ENCODE results near the gene RNU5B-1.
A peak's percentile ranks its signal among the peaks of the same experiment; 100 is the strongest.

RNU5B-1 gene

GRCh38 chr15:65287520-65287855 lies 17.0 kb upstream of the RNU5B-1 start:
- DNase-seq (ENCODE audit: low read depth): peak; percentile 25
- H3K4me3 ChIP-seq (ENCODE audit: low read depth, low read length): peak overlapping the region; percentile 77
- TF ChIP-seq, protein P1, sequence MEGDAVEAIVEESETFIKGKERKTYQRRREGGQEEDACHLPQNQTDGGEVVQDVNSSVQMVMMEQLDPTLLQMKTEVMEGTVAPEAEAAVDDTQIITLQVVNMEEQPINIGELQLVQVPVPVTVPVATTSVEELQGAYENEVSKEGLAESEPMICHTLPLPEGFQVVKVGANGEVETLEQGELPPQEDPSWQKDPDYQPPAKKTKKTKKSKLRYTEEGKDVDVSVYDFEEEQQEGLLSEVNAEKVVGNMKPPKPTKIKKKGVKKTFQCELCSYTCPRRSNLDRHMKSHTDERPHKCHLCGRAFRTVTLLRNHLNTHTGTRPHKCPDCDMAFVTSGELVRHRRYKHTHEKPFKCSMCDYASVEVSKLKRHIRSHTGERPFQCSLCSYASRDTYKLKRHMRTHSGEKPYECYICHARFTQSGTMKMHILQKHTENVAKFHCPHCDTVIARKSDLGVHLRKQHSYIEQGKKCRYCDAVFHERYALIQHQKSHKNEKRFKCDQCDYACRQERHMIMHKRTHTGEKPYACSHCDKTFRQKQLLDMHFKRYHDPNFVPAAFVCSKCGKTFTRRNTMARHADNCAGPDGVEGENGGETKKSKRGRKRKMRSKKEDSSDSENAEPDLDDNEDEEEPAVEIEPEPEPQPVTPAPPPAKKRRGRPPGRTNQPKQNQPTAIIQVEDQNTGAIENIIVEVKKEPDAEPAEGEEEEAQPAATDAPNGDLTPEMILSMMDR (IDR thresholded peaks at IDR 0.05; ENCODE audit: insufficient read depth, low read depth, low read length, missing control alignments): no peak

GRCh38 chr15:65289261-65289854 lies 15.1 kb upstream of the RNU5B-1 start:
- H3K4me3 ChIP-seq (ENCODE audit: low read depth, low read length): no peak overlapping the region
- DNase-seq (ENCODE audit: low read depth): no peak
- TF ChIP-seq, protein P1 (IDR thresholded peaks at IDR 0.05; ENCODE audit: insufficient read depth, low read depth, low read length, missing control alignments): no peak

GRCh38 chr15:65290228-65290627 lies 14.2 kb upstream of the RNU5B-1 start:
- TF ChIP-seq, protein P1 (IDR thresholded peaks at IDR 0.05; ENCODE audit: insufficient read depth, low read depth, low read length, missing control alignments): no peak
- DNase-seq (ENCODE audit: low read depth): no peak
- H3K4me3 ChIP-seq (ENCODE audit: low read depth, low read length): no peak overlapping the region

- TF ChIP-seq, protein P1 (IDR thresholded peaks at IDR 0.05; ENCODE audit: insufficient read depth, low read depth, low read length, missing control alignments): no peak
- no peak overlapping the region for H3K4me3 ChIP-seq (ENCODE audit: low read depth, low read length)
- no peak for DNase-seq (ENCODE audit: low read depth)
These were observed 11.4 kb upstream of the RNU5B-1 start for GRCh38 chr15:65292938-65293518.

DNA sequence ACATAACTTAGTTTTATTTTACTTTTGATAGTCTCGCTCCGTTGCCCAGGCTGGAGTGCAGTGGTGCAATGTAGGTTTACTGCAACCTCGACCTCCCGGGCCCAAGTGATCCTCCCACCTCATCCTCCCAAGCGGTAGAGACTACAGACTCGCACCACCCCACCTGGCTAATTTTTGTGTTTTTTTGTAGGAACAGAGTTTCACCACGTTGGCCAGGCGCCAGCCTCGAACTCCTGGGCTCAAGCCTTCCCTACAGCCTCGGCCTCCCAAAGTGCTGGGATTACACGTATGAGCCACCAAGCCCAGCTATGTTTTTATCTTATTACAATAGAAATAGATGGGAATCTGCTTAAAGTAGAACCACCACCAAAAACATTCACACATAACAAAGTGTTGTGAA lies 5.7 kb upstream of the RNU5B-1 start:
- TF ChIP-seq, protein P1 (IDR thresholded peaks at IDR 0.05; ENCODE audit: insufficient read depth, low read depth, low read length, missing control alignments): no peak
- H3K4me3 ChIP-seq (ENCODE audit: low read depth, low read length): no peak overlapping the region
- no peak for DNase-seq (ENCODE audit: low read depth)

- no peak for DNase-seq (ENCODE audit: low read depth)
- TF ChIP-seq, protein P1 (IDR thresholded peaks at IDR 0.05; ENCODE audit: insufficient read depth, low read depth, low read length, missing control alignments): no peak
- H3K4me3 ChIP-seq (ENCODE audit: low read depth, low read length): no peak overlapping the region
These were observed 3.5 kb upstream of the RNU5B-1 start for GRCh38 chr15:65300924-65301441.

DNA sequence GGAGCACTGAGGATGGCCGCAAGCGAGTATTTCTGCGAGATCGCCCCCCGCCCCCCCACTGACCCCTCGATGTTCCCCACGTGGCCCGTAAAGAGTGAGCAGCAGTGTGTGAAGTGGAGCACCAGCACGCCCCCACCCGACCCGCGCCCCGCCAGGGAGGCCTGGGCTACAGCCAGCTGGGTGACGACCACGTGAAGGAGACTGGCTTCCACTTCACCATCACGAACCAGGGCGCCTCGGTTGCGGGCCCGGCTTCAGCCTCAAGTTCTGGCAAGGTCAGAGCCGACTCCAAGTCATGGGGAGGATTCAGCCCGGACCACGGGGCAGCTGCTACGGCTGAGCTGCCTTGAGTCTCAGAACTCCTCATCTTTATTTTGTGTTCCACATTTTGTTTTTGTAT lies 2.4 kb upstream of the RNU5B-1 start:
- TF ChIP-seq, protein P1 (IDR thresholded peaks at IDR 0.05; ENCODE audit: insufficient read depth, low read depth, low read length, missing control alignments): no peak
- no peak for DNase-seq (ENCODE audit: low read depth)
- no peak overlapping the region for H3K4me3 ChIP-seq (ENCODE audit: low read depth, low read length)
